ENCODE measurements around the gene TP53RK. TPM values are rescaled to one million over a fixed set of nuclear protein-coding genes. Genes with fewer than 3 reads are reported as not detected.

Gene TP53RK
- polyA plus RNA-seq, 3 donors, result 14.5 to 18.2 (median 17.0) TPM

GRCh38 chr20:46673394-46674252 lies 15.6 kb downstream of the TP53RK start:
- no peak for DNase-seq (ENCODE audit: extremely low read depth in 1 of 11, low read depth in 9 of 11, low spot score in 4 of 11)

- no peak for DNase-seq (ENCODE audit: extremely low read depth in 1 of 11, low read depth in 9 of 11, low spot score in 4 of 11)
Observed at GRCh38 chr20:46672543-46673148, 16.6 kb downstream of the TP53RK start.

- DNase-seq (ENCODE audit: extremely low read depth in 1 of 11, low read depth in 9 of 11, low spot score in 4 of 11), result no peak
Observed at GRCh38 chr20:46671866-46672542, 17.2 kb downstream of the TP53RK start.

GRCh38 chr20:46670585-46671584 lies 18.4 kb downstream of the TP53RK start:
- DNase-seq (ENCODE audit: extremely low read depth in 1 of 11, low read depth in 9 of 11, low spot score in 4 of 11), result no peak

GRCh38 chr20:46670228-46670584 lies 19.0 kb downstream of the TP53RK start:
- DNase-seq (ENCODE audit: extremely low read depth in 1 of 11, low read depth in 9 of 11, low spot score in 4 of 11), result no peak

- DNase-seq (ENCODE audit: extremely low read depth in 1 of 11, low read depth in 9 of 11, low spot score in 4 of 11), result no peak
Observed at GRCh38 chr20:46666818-46667515, 22.3 kb downstream of the TP53RK start.

- DNase-seq (ENCODE audit: extremely low read depth in 1 of 11, low read depth in 9 of 11, low spot score in 4 of 11), result no peak
Observed at GRCh38 chr20:46666306-46666705, 22.9 kb downstream of the TP53RK start.

- no peak for DNase-seq (ENCODE audit: extremely low read depth in 1 of 11, low read depth in 9 of 11, low spot score in 4 of 11)
Observed at GRCh38 chr20:46665602-46666001, 23.6 kb downstream of the TP53RK start.

- no peak for DNase-seq (ENCODE audit: extremely low read depth in 1 of 11, low read depth in 9 of 11, low spot score in 4 of 11)
Observed at GRCh38 chr20:46663531-46663930, 25.7 kb downstream of the TP53RK start.

GRCh38 chr20:46661659-46662058 lies 27.6 kb downstream of the TP53RK start:
- no peak for DNase-seq (ENCODE audit: extremely low read depth in 1 of 11, low read depth in 9 of 11, low spot score in 4 of 11)

GRCh38 chr20:46660487-46660886 lies 28.8 kb downstream of the TP53RK start:
- no peak for DNase-seq (ENCODE audit: extremely low read depth in 1 of 11, low read depth in 9 of 11, low spot score in 4 of 11)

- DNase-seq (ENCODE audit: extremely low read depth in 1 of 11, low read depth in 9 of 11, low spot score in 4 of 11), result no peak
Observed at GRCh38 chr20:46657618-46658017, 31.6 kb downstream of the TP53RK start.

- no peak for DNase-seq (ENCODE audit: extremely low read depth in 1 of 11, low read depth in 9 of 11, low spot score in 4 of 11)
Observed at GRCh38 chr20:46657137-46657536, 32.1 kb downstream of the TP53RK start.

- DNase-seq (ENCODE audit: extremely low read depth in 1 of 11, low read depth in 9 of 11, low spot score in 4 of 11), result no peak
Observed at GRCh38 chr20:46652699-46653098, 36.5 kb downstream of the TP53RK start.

- DNase-seq (ENCODE audit: extremely low read depth in 1 of 11, low read depth in 9 of 11, low spot score in 4 of 11), result peak in 1 of 11 donors; percentile 20
Observed at GRCh38 chr20:46651091-46651962, 37.9 kb downstream of the TP53RK start, which contains the start of gene SLC13A3. Gene SLC13A3 (minus strand): TSS chr20:46651459. CDS start chr20:46651421, 38 bp downstream.

GRCh38 chr20:46650575-46651090 lies 38.6 kb downstream of the TP53RK start:
- no peak for DNase-seq (ENCODE audit: extremely low read depth in 1 of 11, low read depth in 9 of 11, low spot score in 4 of 11)

- no peak for DNase-seq (ENCODE audit: extremely low read depth in 1 of 11, low read depth in 9 of 11, low spot score in 4 of 11)
Observed at GRCh38 chr20:46649965-46650542, 39.2 kb downstream of the TP53RK start.

Data from renal cortex interstitium (tissue), 11 donors.